Osteoblast (primary cell): ENCODE measurements around the gene KIF26B. TPM values are rescaled to one million over a fixed set of nuclear protein-coding genes. Genes with fewer than 3 reads are reported as not detected.

Source experiments
- DNase-seq: peaks from one replicate; pipeline ENCODE4 v3.0.0; 2011; ENCODE audit warnings: low spot score, mixed read lengths; ENCODE audit not compliant: insufficient read length; ENCODE audit errors: missing footprints
- H2AFZ ChIP-seq: 2 replicates; pipeline ENCODE4 v1.6.0; 2011; ENCODE audit warnings: mild to moderate bottlenecking, low read length
- H3K27ac ChIP-seq: 2 replicates; pipeline ENCODE4 v1.5.1; 2011; ENCODE audit warnings: mild to moderate bottlenecking, low read depth, low read length, moderate library complexity
- H3K27me3 ChIP-seq: 2 replicates; pipeline ENCODE4 v1.6.0; 2012; ENCODE audit warnings: mild to moderate bottlenecking, control low read depth, inconsistent platforms, low read length, moderate library complexity; ENCODE audit not compliant: insufficient read depth
- H3K36me3 ChIP-seq: 2 replicates; pipeline ENCODE4 v1.5.1; 2011; ENCODE audit warnings: mild to moderate bottlenecking, low read length, control low read depth, moderate library complexity; ENCODE audit not compliant: insufficient read depth
- H3K4me1 ChIP-seq: 2 replicates; pipeline ENCODE4 v1.5.1; 2011; ENCODE audit warnings: mild to moderate bottlenecking, low read length, control low read depth, moderate library complexity; ENCODE audit not compliant: insufficient read depth
- H3K4me2 ChIP-seq: 2 replicates; pipeline ENCODE4 v1.6.0; 2011; ENCODE audit warnings: mild to moderate bottlenecking, low read length; ENCODE audit not compliant: insufficient read depth
- H3K4me3 ChIP-seq: fragments of 200-600 bp; sonication (generic); 3 replicates; pipeline ENCODE4 v1.5.1; 2012; ENCODE audit warnings: mild to moderate bottlenecking, low read length, inconsistent platforms; ENCODE audit not compliant: insufficient read depth
- H3K79me2 ChIP-seq: 2 replicates; pipeline ENCODE4 v1.6.0; 2012; ENCODE audit warnings: mild to moderate bottlenecking, low read length, control low read depth, inconsistent platforms; ENCODE audit not compliant: insufficient read depth
- H3K9me3 ChIP-seq: 2 replicates; pipeline ENCODE4 v1.5.1; 2011; ENCODE audit warnings: low read depth, low read length, control low read depth
- H4K20me1 ChIP-seq: 2 replicates; pipeline ENCODE4 v1.6.0; 2012; ENCODE audit warnings: mild to moderate bottlenecking, low read length, control low read depth; ENCODE audit not compliant: insufficient read depth
- total RNA-seq: library from RNA; depleted of rRNA; stranded (reverse); fragments of >200 nt; gene quantifications from 2 replicates; pipeline ENCODE4 v1.2.3, GENCODE V29; 2012
- TF ChIP-seq, protein P1 (sequence below): IDR thresholded peaks from 2 replicates; pipeline ENCODE4 v1.5.1; 2011; ENCODE audit warnings: mild to moderate bottlenecking, low read depth, low read length, moderate library complexity; ENCODE audit errors: extremely low read depth

Gene KIF26B
- total RNA-seq, 1 donor = 22.1 TPM

DNA sequence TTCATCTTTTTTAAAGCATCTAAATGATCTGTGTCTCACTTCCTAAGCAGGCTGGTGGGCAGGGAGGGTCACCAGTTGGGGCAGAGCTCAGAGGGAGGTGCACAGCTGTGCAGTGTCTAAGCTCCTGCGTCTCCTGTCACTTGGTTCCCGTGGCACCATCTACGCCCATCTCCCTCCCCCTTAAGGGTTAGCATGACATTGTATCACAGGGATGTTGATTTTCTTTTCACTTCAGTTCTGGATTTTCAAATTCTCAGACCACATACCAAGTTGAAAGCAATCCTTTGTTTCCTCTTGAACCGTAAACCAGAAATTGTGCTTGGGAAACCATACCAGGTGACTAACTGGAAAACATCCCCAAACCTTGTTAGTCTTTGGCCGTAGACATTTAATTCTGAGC, 187.0 kb downstream of the KIF26B start:
- Histone ChIP-seq H3K27ac (no peak overlapping the region), H4K20me1 (peaks cover 5% of the 10 kb centered on the region), H3K79me2 (no peaks in the 10 kb centered on the region), H3K4me1 (no peaks in the 10 kb centered on the region), H3K27me3 (no peaks in the 10 kb centered on the region), H3K4me3 (no peak overlapping the region), H3K4me2 (no peak overlapping the region), H3K36me3 (no peaks in the 10 kb centered on the region), H3K9me3 (no peaks in the 10 kb centered on the region), H2AFZ (no peak overlapping the region)
- TF ChIP-seq, protein P1, sequence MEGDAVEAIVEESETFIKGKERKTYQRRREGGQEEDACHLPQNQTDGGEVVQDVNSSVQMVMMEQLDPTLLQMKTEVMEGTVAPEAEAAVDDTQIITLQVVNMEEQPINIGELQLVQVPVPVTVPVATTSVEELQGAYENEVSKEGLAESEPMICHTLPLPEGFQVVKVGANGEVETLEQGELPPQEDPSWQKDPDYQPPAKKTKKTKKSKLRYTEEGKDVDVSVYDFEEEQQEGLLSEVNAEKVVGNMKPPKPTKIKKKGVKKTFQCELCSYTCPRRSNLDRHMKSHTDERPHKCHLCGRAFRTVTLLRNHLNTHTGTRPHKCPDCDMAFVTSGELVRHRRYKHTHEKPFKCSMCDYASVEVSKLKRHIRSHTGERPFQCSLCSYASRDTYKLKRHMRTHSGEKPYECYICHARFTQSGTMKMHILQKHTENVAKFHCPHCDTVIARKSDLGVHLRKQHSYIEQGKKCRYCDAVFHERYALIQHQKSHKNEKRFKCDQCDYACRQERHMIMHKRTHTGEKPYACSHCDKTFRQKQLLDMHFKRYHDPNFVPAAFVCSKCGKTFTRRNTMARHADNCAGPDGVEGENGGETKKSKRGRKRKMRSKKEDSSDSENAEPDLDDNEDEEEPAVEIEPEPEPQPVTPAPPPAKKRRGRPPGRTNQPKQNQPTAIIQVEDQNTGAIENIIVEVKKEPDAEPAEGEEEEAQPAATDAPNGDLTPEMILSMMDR = no peak
- DNase-seq = no peak

GRCh38 chr1:245345191-245345884, 190.6 kb downstream of the KIF26B start:
- Histone ChIP-seq H3K4me2 (no peak overlapping the region), H3K36me3 (no peaks in the 10 kb centered on the region), H3K9me3 (no peaks in the 10 kb centered on the region), H3K4me1 (no peaks in the 10 kb centered on the region), H3K4me3 (no peak overlapping the region), H3K27me3 (no peaks in the 10 kb centered on the region), H2AFZ (no peak overlapping the region), H3K27ac (no peak overlapping the region), H4K20me1 (peaks cover 3% of the 10 kb centered on the region), H3K79me2 (no peaks in the 10 kb centered on the region)
- DNase-seq = no peak
- TF ChIP-seq, protein P1 = no peak

GRCh38 chr1:245348626-245349025, 193.8 kb downstream of the KIF26B start:
- Histone ChIP-seq H3K4me2 (no peak overlapping the region), H2AFZ (no peak overlapping the region), H3K4me3 (no peak overlapping the region), H3K9me3 (no peaks in the 10 kb centered on the region), H3K27ac (no peak overlapping the region), H4K20me1 (peaks cover 3% of the 10 kb centered on the region), H3K36me3 (no peaks in the 10 kb centered on the region), H3K27me3 (no peaks in the 10 kb centered on the region), H3K79me2 (no peaks in the 10 kb centered on the region), H3K4me1 (no peaks in the 10 kb centered on the region)
- TF ChIP-seq, protein P1 = no peak
- DNase-seq = no peak

- H3K9me3 ChIP-seq = no peaks in the 10 kb centered on the region
- no peak overlapping the region for H3K27ac ChIP-seq
- TF ChIP-seq, protein P1 = no peak
- no peaks in the 10 kb centered on the region for H3K4me1 ChIP-seq
- no peaks in the 10 kb centered on the region for H3K79me2 ChIP-seq
- no peak overlapping the region for H2AFZ ChIP-seq
- H3K36me3 ChIP-seq = no peaks in the 10 kb centered on the region
- no peak overlapping the region for H3K4me2 ChIP-seq
- H4K20me1 ChIP-seq = no peaks in the 10 kb centered on the region
- no peak for DNase-seq
- H3K4me3 ChIP-seq = no peak overlapping the region
- no peaks in the 10 kb centered on the region for H3K27me3 ChIP-seq
These were observed 198.6 kb downstream of the KIF26B start for GRCh38 chr1:245353411-245353810.
